Stimulated activated CD4-positive, alpha-beta T cell treated with anti-CD3 and anti-CD28 coated beads, TNF-alpha, amount 100 ng/mL, for 24 hours (primary cell): ENCODE measurements around the gene CLCNKB.

ENCODE experiments used
- DNase-seq, 3 experiments: peaks; one replicate each; pipeline ENCODE4 v3.0.0-alpha.2; 2020; ENCODE audit warnings: low read depth in 3 of 3

Gene CLCNKB

GRCh38 chr1:16095447-16095846 is 51.9 kb downstream of the CLCNKB start:
- DNase-seq, result no peak

DNA sequence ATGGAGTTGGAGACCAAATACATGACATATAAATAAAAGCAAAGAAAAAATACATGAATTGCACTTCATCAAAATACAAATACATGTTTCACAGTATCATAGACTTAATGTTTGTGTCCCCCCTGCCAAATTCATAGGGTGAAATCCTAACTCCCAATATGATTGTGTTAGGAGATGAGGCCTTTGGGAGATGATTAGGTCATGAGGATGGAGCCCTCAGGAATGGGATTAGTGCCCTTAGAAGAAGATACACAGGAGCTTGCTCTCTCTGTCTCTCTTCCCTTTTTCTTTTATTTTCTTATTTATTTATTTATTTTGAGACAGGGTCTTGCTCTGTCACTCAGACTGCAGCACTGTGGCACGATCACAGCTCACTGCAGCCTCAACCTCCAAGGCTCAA is 55.8 kb downstream of the CLCNKB start:
- no peak for DNase-seq

- DNase-seq, result no peak
Observed at GRCh38 chr1:16101623-16102022, 58.0 kb downstream of the CLCNKB start.
